HUDEP-2 (cell line): ENCODE measurements around the gene MICB.

ENCODE experiments used
- DNase-seq, 76 experiments: peaks; one replicate each; lab custom pipeline; 2025; ENCODE audit not compliant: unreplicated experiment in 76 of 76; lab: John Stamatoyannopoulos, UW

Gene MICB

DNA sequence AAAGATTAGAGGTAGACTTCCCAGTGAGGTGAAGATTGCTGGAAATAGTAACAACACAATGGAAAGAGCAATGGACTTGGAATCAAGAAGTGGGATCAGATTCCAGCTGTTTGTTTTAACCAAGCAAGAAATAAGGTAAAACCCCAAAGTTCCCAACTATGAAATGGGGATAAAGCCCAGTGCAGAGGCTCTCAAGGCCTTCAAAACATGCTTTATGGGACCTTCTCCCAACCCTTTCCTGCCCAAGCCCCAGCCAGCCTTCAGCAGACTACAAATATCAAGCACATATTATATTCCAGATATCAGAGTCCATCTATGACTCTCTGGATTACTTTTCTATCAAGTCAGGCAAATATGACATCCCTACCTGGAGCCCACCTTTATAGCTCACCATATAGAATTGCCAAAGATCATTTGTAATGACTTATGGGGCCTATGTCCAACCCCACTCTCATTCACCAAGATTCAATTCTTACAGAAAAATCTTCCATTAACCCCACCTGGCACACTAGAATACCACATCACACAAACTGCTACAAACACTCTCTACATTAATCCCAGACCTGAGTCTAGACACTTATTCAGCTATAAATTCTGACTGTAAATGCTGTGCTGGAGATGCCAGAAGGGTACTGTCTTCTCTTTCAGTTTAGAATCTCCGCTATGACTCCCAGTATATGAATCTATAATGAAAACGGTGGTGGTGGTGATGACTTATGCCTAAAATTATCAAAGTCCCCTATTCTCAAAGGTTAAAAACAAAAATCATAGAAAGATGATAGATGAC, 37.8 kb downstream of the MICB start:
- no peak for DNase-seq

- DNase-seq = no peak
Measured at GRCh38 chr6:31538805-31539400, 41.0 kb downstream of the MICB start.

DNA sequence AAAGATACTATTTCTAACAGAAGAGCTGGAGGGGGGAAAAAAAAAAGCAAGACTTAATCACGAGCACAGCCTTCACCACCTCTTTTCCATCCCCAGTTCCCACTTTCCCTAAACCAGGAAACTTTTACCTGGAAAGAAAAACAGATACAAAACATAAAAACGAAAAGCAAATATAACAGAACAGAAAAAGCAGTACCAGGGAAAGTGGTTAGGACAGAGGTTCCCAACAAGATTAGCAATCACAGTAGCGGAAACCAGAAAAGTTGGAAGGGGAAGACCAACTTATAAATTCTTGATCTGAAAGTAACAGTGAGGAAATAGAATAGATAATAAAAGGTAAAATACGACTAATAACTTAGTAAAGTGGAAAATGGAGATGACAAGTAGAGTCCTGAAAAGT, 42.7 kb downstream of the MICB start:
- DNase-seq = no peak

DNA sequence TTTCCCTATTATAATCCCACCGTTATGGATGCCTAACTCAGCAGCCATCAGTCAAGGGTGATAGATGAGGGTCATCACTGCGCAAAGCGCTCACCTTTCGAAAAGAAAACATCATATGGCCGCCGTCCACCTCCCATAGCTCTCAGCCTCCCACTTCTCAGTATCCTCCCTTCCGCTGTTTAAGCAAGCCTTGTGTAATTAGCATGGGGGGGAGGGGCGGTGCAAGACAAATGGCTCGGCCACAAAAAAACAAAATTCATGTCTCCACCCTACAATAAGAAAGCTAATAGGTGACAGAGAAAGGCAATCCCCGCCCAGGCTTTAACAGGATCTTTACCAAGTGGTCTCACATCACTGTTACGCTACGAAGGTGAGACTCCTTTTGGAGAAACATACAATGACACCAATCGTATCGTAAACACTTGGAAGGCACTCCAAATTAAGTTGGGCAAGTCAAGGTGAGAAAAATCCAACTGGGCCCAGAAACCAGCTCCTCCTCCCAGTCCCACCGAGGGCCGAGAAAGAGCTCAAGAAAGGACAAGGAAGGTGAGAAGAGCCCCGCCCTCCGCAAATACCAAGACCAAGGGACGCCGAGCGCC, 43.2 kb downstream of the MICB start:
- peak in 51 of 76 experiments; percentile 24 to 77 (median 55) for DNase-seq

GRCh38 chr6:31541658-31542521, 43.9 kb downstream of the MICB start, which contains the start of gene DDX39B:
Gene DDX39B (minus strand): TSS chr6:31542003. CDS start chr6:31540532, 1,471 bp downstream.
- peak; percentile 51 to 98 (median 95) for DNase-seq

DNA sequence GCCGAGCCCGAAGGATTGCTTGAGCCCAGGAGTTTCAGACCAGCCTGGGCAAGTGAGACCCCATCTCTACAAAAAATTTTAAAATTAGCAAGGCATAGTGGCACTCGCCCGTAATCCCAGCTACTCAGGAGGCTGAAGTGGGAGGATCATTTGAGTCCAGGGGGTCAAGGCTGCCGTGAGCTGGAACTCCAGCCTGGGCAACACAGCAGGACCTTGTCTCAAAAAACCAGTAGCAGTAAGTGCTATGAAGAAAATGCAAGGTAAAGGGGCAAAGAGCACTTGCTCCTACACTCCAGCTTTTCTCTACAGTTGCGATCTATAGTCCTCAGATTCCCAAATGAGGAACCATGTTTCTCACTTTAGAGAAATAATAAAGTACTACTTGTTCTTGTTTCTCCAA, 45.7 kb downstream of the MICB start:
- no peak for DNase-seq

DNA sequence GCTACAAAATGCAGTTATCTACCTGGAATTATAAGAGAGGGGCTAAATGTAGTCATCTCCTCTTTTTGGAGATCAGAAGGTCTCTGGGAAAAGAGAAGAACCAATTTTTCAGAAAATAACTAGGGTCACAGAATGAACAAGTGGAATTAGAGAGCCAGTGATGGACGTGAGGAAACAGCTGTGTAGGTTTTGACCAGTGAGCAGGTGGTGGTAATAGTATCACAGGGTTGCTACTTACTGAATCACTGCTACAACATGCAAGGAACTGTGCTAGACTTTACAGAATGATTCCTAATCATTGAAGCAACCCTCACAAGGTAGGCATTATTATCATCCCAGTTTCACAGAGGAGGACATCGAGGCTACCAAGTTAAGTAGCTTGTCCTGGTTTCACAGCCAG, 46.7 kb downstream of the MICB start:
- no peak for DNase-seq

GRCh38 chr6:31545291-31545690, 47.3 kb downstream of the MICB start:
- DNase-seq = no peak

DNA sequence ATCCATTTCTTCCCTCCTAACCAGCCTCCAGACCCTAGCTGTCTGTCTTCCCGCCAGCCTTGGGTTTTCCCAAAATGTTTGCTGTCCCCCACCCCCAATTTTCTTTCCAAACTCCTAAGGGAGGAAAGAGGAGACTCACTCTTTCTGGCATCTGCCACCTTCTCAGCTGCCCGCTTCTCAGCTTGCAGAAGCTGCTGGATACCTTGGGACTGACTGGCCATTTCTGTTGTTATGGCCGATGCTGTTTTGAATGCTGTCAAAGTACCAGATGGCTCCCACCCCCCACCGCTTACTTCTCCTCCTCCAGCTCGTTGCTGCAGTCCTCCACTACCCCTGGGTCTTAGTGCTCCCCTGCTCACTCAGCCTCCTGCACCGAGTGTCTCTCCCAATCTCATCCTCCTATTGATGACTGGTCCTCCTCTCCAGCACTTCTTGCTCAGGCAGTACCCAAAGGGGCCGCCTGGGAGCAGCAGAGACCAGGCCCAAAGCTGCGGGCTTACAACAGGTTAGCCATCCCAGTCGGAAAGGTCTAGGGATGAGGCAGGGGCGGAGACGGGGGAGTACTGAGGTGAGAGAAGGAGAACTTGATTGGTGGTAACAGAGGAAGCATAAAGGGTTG, 48.5 kb downstream of the MICB start, which contains the start of gene ATP6V1G2:
ATP6V1G2 (minus strand) TSS at position 270 of the 619 bp plus-strand sequence; CDS start at position 221, 49 bp downstream.
- DNase-seq = peak in 74 of 76 experiments; percentile 38 to 92 (median 80)

- DNase-seq = peak in 75 of 76 experiments; percentile 38 to 98 (median 94)
Measured at GRCh38 chr6:31546958-31547726, 49.2 kb downstream of the MICB start, which contains the start of gene NFKBIL1. Gene NFKBIL1 (plus strand): TSS chr6:31547608. CDS start chr6:31547695, 87 bp downstream.

- DNase-seq = no peak
Measured at GRCh38 chr6:31547727-31548543, 50.0 kb downstream of the MICB start.

GRCh38 chr6:31548544-31548873, 50.6 kb downstream of the MICB start:
- no peak for DNase-seq

GRCh38 chr6:31551371-31551770, 53.4 kb downstream of the MICB start:
- peak in 32 of 76 experiments; percentile 7 to 55 (median 34) for DNase-seq

- DNase-seq = no peak
Measured at GRCh38 chr6:31556307-31556706, 58.4 kb downstream of the MICB start.

GRCh38 chr6:31557443-31558317, 59.7 kb downstream of the MICB start:
- DNase-seq = no peak

DNA sequence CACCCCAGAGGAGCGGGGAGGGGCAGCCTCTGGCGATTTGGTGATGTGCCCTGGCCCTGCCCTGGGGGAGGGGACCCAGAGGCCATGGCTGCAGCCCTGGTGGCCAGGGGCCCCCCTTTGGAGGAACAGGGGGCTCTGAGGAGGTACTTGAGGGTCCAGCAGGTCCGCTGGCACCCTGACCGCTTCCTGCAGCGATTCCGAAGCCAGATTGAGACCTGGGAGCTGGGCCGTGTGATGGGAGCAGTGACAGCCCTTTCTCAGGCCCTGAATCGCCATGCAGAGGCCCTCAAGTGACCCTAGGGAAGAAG, 60.3 kb downstream of the MICB start:
- DNase-seq = no peak

DNA sequence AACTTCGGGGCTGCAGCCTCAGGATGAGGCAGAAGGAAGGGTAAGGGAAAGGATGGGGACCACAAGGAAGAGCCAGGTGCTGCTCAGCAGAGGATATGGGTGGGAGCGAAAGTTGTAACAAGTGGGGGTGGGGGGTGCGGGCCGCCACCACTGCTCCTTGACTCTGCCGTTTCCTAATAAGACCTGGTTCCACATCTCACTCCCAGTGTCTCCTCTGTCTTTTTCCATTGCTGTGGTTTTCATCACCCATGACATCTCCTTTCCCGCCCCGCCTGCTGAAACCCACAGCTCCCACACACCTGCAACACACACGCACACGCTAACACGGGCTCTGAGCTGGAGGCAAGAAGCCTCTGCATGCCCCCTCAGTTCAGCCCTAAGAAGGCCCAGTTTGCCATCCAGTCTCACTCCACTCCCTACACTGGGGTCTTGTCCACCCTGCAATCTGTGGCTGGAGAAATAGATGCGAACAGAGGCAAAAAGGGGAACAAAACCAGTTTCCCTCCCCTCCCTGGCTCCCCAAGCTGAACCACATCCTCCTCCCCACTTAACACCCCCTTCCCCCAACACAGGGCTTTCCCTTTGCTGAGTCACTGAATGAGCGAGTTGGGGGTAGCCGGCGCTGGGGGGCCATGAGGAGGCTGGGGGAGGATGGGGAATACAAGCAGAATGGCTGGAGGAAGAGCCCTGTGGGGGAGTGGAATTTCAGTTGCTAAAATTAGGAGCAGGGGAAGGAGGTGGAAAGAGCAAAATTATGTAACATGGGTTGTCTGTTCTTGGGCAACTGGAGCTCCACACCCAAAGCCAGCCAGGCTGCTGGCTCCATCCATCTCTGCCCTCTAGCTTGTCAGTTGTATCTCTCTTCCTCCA, 60.9 kb downstream of the MICB start:
- no peak for DNase-seq
